M059J (cell line): Measurements from ENCODE around the gene ZNF519. TPM values are rescaled to one million over a fixed set of nuclear protein-coding genes. Genes with fewer than 3 reads are reported as not detected.

Source experiments
- DNase-seq: peaks from one replicate; pipeline ENCODE4 v3.0.0-alpha.2; 2012; ENCODE audit warnings: low read depth
- total RNA-seq: library from RNA; depleted of rRNA; stranded (reverse); fragments of >200 nt; shearing (Covaris generic); gene quantifications from 2 replicates; pipeline ENCODE4 v1.2.3, GENCODE V29; 2014; rRNA removed

Gene ZNF519
- total RNA-seq, 1 experiment from 2014 or later, result 6.2 TPM

- no peak for DNase-seq
Observed at GRCh38 chr18:14098428-14098827, 33.8 kb downstream of the ZNF519 start.

GRCh38 chr18:14097761-14098160 is 34.5 kb downstream of the ZNF519 start:
- DNase-seq, result no peak

- no peak for DNase-seq
Observed at GRCh38 chr18:14093307-14093915, 38.8 kb downstream of the ZNF519 start.

- no peak for DNase-seq
Observed at GRCh38 chr18:14092625-14093306, 39.5 kb downstream of the ZNF519 start.

GRCh38 chr18:14089781-14090180 is 42.5 kb downstream of the ZNF519 start:
- DNase-seq, result peak; percentile 75

GRCh38 chr18:14089191-14089590 is 43.0 kb downstream of the ZNF519 start:
- no peak for DNase-seq

- DNase-seq, result peak; percentile 25
Observed at GRCh38 chr18:14086458-14087231, 45.6 kb downstream of the ZNF519 start.

GRCh38 chr18:14085770-14086457 is 46.3 kb downstream of the ZNF519 start:
- no peak for DNase-seq

GRCh38 chr18:14075196-14075595 is 57.0 kb downstream of the ZNF519 start:
- DNase-seq, result no peak

GRCh38 chr18:14074187-14074586 is 58.0 kb downstream of the ZNF519 start:
- no peak for DNase-seq

- no peak for DNase-seq
Observed at GRCh38 chr18:14053661-14054060, 78.6 kb downstream of the ZNF519 start.

Other genes with a start within 250 kb of the ZNF519 start
- gene MC2R, start 216.9 kb downstream of the ZNF519 start, total RNA-seq, result not detected in 2 replicates